GM19193 (cell line): ENCODE measurements around the gene ZBTB7B.

Experiments used
- POLR2A ChIP-seq: IDR thresholded peaks from 4 replicates; pipeline ENCODE4 v1.6.1; 2011; ENCODE audit not compliant: insufficient read depth, insufficient read length; ENCODE audit errors: extremely low read depth

Gene ZBTB7B

GRCh38 chr1:154992721-154993571 lies 9.7 kb upstream of the ZBTB7B start:
- no peak for TF ChIP-seq POLR2A

DNA sequence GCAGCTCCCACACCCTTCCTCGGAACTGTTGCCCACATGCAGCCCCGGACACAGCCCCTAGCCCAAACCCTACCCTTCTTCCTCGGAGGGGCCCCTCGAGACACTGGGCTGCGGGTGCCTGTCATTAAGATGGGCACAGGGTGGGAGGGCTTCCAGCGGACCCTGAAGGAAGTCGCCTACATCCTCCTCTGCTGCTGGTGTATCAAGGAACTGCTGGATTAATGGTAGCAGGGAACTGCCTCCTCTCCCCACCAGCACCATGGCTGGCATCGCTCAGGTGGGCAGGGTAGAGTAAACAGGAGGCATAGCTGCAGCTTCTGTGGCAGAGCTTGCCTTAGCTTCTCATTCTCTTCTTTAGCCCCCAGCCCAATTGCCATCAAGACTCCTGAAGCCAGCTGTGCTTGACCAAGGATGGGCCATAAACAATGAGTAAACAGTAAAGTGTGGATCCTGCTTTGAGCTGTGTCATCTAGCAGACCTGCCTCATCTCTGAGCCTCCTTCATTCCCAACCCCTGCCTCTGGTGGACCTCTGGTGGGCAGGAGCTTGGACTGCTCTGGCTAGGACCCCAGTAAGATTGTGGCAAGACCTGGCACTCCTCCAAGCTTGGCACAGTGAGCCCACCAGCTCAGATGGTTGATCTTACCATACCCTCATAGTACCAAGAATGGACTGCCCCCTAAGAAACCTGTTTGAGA lies 8.9 kb upstream of the ZBTB7B start, which contains the start of gene LENEP:
Gene LENEP (plus strand): TSS at position 15 of the 697 bp plus-strand sequence. CDS start 22 bp downstream, at position 37.
- no peak for TF ChIP-seq POLR2A

DNA sequence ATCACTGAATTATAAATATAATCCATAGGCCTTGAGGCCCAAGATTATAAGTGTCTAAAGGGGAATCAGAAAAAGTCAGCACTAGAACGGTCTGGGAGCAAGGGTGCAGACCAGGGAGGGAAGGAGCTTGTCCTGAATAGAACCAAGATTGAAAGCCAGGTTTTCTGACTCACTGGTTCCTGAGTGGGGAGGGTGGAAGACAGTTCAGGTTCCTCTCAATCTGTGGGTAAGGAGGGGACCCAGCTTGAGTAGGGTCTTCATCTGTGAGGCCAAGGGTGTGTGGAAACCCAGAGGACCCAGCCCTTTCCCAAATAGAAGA lies 8.4 kb upstream of the ZBTB7B start:
- no peak for TF ChIP-seq POLR2A

GRCh38 chr1:154994591-154994990 lies 8.0 kb upstream of the ZBTB7B start:
- no peak for TF ChIP-seq POLR2A

DNA sequence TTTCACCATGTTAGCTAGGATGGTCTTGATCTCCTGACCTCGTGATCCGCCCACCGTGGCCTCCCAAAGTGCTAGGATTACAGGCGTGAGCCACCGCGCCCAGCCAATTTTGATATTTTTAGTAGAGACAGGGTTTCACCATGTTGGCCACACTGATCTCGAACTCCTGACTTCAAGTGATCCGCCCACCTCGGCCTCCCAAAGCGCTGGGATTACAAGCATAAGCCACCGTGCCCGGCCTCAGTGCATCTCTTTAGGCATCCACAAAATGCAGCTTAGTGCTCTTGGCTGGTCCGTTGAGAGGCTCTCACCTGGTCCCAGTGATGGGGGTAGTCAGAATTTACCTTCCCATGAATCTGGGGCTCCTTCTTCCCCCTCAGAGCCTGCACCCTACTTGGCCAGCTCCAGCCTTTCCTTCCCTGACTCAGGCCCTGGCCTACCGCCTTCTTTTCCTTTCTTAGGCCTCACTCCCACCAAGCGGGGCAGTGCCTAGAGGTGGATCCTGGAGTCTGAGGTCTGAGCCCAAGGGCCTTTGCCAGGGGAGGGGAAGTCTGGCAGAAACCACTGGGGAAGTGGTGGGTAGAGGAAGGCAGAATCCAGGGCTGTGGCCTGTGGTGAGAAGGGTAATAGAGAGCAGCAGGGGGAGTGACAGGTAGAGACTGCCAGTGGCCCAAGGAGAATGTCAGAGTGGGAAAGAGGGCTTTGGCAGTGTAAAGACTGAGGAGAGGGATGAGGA lies 5.5 kb upstream of the ZBTB7B start:
- no peak for TF ChIP-seq POLR2A

DNA sequence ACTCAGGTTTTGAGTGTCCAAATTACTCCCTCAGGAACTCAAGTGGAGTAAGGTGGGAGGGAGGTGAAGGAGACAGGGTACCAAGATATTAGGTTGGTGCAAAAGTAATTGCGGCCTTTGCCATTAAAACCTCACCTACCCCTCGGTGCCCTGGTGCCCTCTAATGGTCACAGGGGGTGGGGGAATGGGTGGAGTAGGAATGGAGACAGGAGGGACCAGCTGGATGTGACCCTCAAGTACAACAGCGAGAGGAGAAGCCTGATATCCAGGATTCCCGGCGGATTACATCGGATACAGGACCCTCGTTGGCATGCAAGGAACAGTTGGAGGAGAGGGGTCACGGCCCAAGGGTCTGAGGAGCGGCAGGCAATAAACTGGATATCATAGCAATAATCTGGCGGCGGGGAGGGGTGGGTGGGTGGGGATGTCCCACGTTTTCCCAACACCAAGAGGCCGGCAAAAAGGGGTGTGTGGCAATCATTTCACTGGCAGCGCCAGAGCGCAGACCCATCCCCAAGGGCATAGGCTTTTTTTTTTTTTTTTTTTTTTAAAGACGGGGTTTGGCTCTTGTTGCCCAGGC lies 4.3 kb upstream of the ZBTB7B start:
- TF ChIP-seq POLR2A = no peak

DNA sequence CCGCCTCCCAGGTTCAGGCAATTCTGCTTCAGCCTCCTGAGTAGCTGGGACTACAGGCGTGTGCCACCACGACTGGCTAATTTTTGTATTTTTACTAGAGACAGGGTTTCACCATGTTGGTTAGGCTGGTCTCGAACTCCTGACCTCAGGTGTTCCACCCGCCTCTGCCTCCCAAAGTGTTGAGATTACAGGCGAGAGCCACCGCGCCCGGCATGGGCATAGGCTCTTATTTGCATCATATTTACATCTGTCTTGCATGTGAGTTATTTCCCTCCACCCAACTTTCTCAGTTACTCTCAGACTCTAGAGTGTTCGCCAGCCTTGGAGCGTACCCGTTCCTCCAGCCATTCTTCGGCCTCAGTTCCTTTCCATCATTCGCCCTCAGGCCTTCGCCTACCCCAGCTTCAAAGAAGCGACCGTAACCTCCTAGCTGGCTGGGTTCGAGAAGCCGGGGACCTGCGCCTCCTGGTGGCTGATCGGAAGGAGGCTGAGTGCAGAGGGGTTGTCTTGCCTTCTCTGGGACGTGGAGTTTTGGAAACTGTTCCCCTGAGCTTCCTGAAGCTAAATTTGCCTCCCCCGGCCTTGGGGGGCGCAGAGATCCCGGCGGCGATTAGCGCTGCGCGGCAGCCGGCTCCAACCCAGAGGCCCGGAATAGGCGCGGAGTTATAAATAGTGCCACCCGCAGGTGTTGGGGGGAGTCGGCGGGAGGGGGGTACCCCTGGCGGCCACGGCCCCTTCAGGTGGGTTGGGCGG lies 3.6 kb upstream of the ZBTB7B start:
- peak; percentile 63 for TF ChIP-seq POLR2A

DNA sequence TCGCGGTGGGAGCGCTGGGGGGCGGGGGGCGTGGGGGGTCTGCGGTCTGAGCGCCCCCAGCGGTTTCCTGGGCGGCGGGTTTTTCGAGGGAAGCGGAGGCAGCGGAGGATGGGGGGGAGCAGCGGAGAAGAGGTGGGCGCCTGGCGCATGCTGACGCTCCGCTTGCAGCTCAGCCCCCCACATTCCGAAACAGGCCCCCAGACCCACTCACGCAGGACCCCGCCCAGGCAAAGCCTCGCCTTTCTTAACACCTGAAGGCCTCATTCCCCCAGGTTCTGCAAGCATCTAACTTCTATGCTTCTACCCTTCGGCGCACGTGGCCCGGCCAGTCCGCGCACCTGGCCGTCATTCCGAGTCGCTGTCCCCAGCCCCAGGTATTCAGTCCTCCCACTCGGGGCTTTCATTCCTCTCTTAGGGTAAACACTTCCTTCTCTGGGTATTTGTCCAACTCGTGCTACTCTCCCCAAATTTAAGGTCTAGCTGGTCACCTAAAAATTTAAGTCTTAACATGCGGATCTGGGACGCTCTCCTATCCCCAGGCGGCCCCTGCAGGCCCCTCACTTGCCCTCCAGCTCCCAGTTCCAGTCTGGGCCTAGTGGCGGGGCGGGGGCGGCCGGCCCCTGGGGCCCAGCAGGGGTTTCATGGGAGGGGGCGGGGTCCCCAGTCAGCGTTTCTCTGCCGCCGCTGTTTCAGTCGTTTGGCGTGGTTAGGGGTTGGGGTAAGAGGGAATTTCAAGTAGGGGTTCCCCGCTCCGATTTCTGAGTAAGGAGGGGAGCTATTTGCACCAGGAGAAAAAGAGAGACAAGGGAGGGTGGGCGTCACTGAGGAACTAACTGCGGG lies 2.8 kb upstream of the ZBTB7B start:
- no peak for TF ChIP-seq POLR2A

- no peak for TF ChIP-seq POLR2A
Observed at GRCh38 chr1:155000411-155000725, 2.2 kb upstream of the ZBTB7B start.

- TF ChIP-seq POLR2A = peak; percentile 65
Observed at GRCh38 chr1:155000726-155001424, 1.7 kb upstream of the ZBTB7B start.

DNA sequence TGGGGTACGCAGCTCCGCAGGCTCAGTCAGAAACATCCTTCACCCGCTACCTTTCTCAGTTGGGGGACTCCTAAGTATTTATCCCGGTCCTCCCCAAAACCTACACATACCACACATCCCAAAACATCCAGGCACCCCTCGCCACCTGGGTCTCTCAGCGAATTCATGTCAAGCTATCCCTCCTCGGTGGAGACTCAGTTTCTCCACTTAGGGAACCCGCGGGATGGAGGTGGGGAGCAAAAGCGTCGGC lies 1.3 kb upstream of the ZBTB7B start:
- no peak for TF ChIP-seq POLR2A

- no peak for TF ChIP-seq POLR2A
Observed at GRCh38 chr1:155001675-155002463, 733 bp upstream of the ZBTB7B start.

- TF ChIP-seq POLR2A = no peak
Observed at GRCh38 chr1:155003227-155003765, 694 bp downstream of the ZBTB7B start.

GRCh38 chr1:155003766-155004351 lies 1.3 kb downstream of the ZBTB7B start:
- no peak for TF ChIP-seq POLR2A
